Kidney epithelial cell (primary cell): ENCODE data around the gene XIAP. TPM values are rescaled to one million over a fixed set of nuclear protein-coding genes. Genes with fewer than 3 reads are reported as not detected.
A peak's percentile ranks its signal among the peaks of the same experiment; 100 is the strongest.

ENCODE experiments used
- DNase-seq: peaks from one replicate; pipeline ENCODE4 v3.0.0-alpha.2; 2010; ENCODE audit warnings: low read depth
- H3K27me3 ChIP-seq: 2 replicates; pipeline ENCODE4 v1.6.0; 2011; ENCODE audit warnings: low read length; ENCODE audit not compliant: control insufficient read depth, insufficient read depth
- H3K36me3 ChIP-seq: 2 replicates; pipeline ENCODE4 v1.5.1; 2011; ENCODE audit warnings: low read length; ENCODE audit not compliant: control insufficient read depth, insufficient read depth
- H3K4me3 ChIP-seq: 2 replicates; pipeline ENCODE4 v1.5.1; 2011; ENCODE audit warnings: low read depth, mild to moderate bottlenecking, control low read depth, low read length
- CTCF ChIP-seq: IDR thresholded peaks from 2 replicates; pipeline ENCODE4 v1.5.1; 2011; ENCODE audit warnings: mild to moderate bottlenecking, moderate library complexity, low read length, control low read depth, inconsistent platforms; ENCODE audit not compliant: insufficient read depth, poor library complexity, severe bottlenecking
- total RNA-seq: library from RNA; depleted of rRNA; stranded (reverse); fragments of >200 nt; gene quantifications from 2 replicates; pipeline ENCODE4 v1.2.3, GENCODE V29; 2015

Gene XIAP
- total RNA-seq, 1 donor from 2014 or later: 31.3 TPM

GRCh38 chrX:123949846-123950245 is 90.0 kb downstream of the XIAP start:
- no peak for TF ChIP-seq CTCF
- no peak for DNase-seq
- Histone ChIP-seq H3K4me3 (no peak overlapping the region), H3K36me3 (no peaks in the 10 kb centered on the region), H3K27me3 (no peaks in the 10 kb centered on the region)

GRCh38 chrX:123959281-123960063 is 99.6 kb downstream of the XIAP start:
- peak overlapping the region; percentile 62 for H3K4me3 ChIP-seq
- no peak for TF ChIP-seq CTCF
- no peak for DNase-seq
- no peaks in the 10 kb centered on the region for H3K27me3 ChIP-seq
- no peaks in the 10 kb centered on the region for H3K36me3 ChIP-seq

- DNase-seq: no peak
- no peak for TF ChIP-seq CTCF
- Histone ChIP-seq H3K4me3 (peak overlapping the region; percentile 81), H3K36me3 (no peaks in the 10 kb centered on the region), H3K27me3 (no peaks in the 10 kb centered on the region)
Observed at GRCh38 chrX:123960956-123961267, 101.1 kb downstream of the XIAP start.

GRCh38 chrX:123961268-123962005 is 101.6 kb downstream of the XIAP start, which contains the start of gene STAG2:
TSS of gene STAG2 (plus strand) at chrX:123961706. CDS start at chrX:124022628, 60,922 bp downstream.
- Histone ChIP-seq H3K4me3 (peak within 1 kb of the TSS; percentile 81), H3K27me3 (no peaks in the 10 kb centered on the region), H3K36me3 (no peaks in the 10 kb centered on the region)
- no peak for TF ChIP-seq CTCF
- peak; percentile 19 for DNase-seq

GRCh38 chrX:123962006-123962467 is 102.2 kb downstream of the XIAP start:
- H3K27me3 ChIP-seq: no peaks in the 10 kb centered on the region
- no peaks in the 10 kb centered on the region for H3K36me3 ChIP-seq
- no peak for DNase-seq
- peak overlapping the region; percentile 81 for H3K4me3 ChIP-seq
- no peak for TF ChIP-seq CTCF
